Measurements from ENCODE around the gene GPR156. TPM values are rescaled to one million over a fixed set of nuclear protein-coding genes. Genes with fewer than 3 reads are reported as not detected.

The GPR156 gene
- total and polyA plus RNA-seq, 2 of the 4 experiments (the other 2 are of a cell fraction): 0.09 to 0.18 TPM

GRCh38 chr3:120264963-120265362 lies 20.1 kb downstream of the GPR156 start:
- no peaks in the 10 kb centered on the region for H3K9me1 ChIP-seq (ENCODE audit: insufficient read depth, low read length)
- no peak overlapping the region for H3K56ac ChIP-seq (ENCODE audit: extremely low read depth, insufficient read depth, low read length)
- H3K4ac ChIP-seq (ENCODE audit: low read depth, low read length): no peak overlapping the region
- no peak overlapping the region for H4K5ac ChIP-seq (ENCODE audit: low read depth, low read length)
- H3K18ac ChIP-seq (ENCODE audit: low read depth, low read length): no peak overlapping the region
- no peaks in the 10 kb centered on the region for H4K20me1 ChIP-seq (ENCODE audit: insufficient read depth, low read length)
- H4K91ac ChIP-seq (ENCODE audit: insufficient read depth, low read depth, low read length): no peak overlapping the region
- H3K9ac ChIP-seq (ENCODE audit: low read depth, low read length): no peak overlapping the region
- H3K27me3 ChIP-seq (ENCODE audit: control insufficient read depth, insufficient read depth, low read length): peaks cover 13% of the 10 kb centered on the region
- ChIA-PET CTCF (no interaction called here), POLR2A (ENCODE audit: unreplicated experiment) (no interaction called here)
- no peaks in the 10 kb centered on the region for H3K36me3 ChIP-seq (ENCODE audit: control insufficient read depth, insufficient read depth, low read length)
- intact Hi-C loops (cut with micrococcal nuclease): no loop called here
- H3K9me3 ChIP-seq (ENCODE audit: control insufficient read depth, insufficient read depth, low read length): no peaks in the 10 kb centered on the region
- H3K4me2 ChIP-seq (ENCODE audit: low read depth, low read length): no peak overlapping the region
- no peak overlapping the region for H2BK120ac ChIP-seq (ENCODE audit: low read depth, low read length)
- no peak overlapping the region for H2AK5ac ChIP-seq (ENCODE audit: low read depth, low read length)
- TF ChIP-seq BHLHE40 (IDR thresholded peaks at IDR 0.05; ENCODE audit: low read depth, low read length): no peak
- no peak for TF ChIP-seq POLR2A (IDR thresholded peaks at IDR 0.05; ENCODE audit: low read depth, low read length)
- TF ChIP-seq RCOR1 (IDR thresholded peaks at IDR 0.05; ENCODE audit: insufficient replicate concordance, low read length): no peak
- TF ChIP-seq NFE2L2 (IDR thresholded peaks at IDR 0.05; ENCODE audit: low read depth, low read length): no peak
- TF ChIP-seq RFX5 (IDR thresholded peaks at IDR 0.05; ENCODE audit: low read depth, low read length): no peak
- no peak for TF ChIP-seq MAFK (IDR thresholded peaks at IDR 0.05; ENCODE audit: low read depth, low read length)
- TF ChIP-seq CHD1 (IDR thresholded peaks at IDR 0.05; ENCODE audit: low read depth, low read length): no peak
- H3K4me1 ChIP-seq (ENCODE audit: control insufficient read depth, insufficient read depth, low read length): no peaks in the 10 kb centered on the region
- no peaks in the 10 kb centered on the region for H3K79me1 ChIP-seq (ENCODE audit: low read depth in 1 of 2, low read length in 2 of 2)
- H3K4me3 ChIP-seq (ENCODE audit: insufficient read depth, low read depth, low read length): no peak overlapping the region
- no peak for ATAC-seq (ENCODE audit: low read depth)
- H2BK15ac ChIP-seq (ENCODE audit: low read depth, low read length): no peak overlapping the region
- no peak overlapping the region for H3K14ac ChIP-seq (replicated peaks; ENCODE audit: low read depth, low read length)
- H3K23ac ChIP-seq (ENCODE audit: low read depth, low read length): no peak overlapping the region
- no peak overlapping the region for H2BK5ac ChIP-seq (ENCODE audit: low read depth, low read length, poor library complexity, severe bottlenecking)
- H2AFZ ChIP-seq (replicated peaks; ENCODE audit: low read length, poor library complexity): no peak overlapping the region
- H4K8ac ChIP-seq (ENCODE audit: low read depth in 2 of 2, low read length in 2 of 2): no peak overlapping the region
- H3K27ac ChIP-seq (ENCODE audit: insufficient read depth, low read length): no peak overlapping the region
- no TSS peak for BruUV-seq (replicated peaks)
- in situ Hi-C loops (cut with MboI; ENCODE audit: low sequenced_read_pairs): no loop called here
- dilution Hi-C loops (cut with HindIII; ENCODE audit: low sequenced_read_pairs, unreplicated experiment): no loop called here
- no peak for DNase-seq
- no peak overlapping the region for H2BK20ac ChIP-seq (ENCODE audit: low read depth, low read length)
- no CpG with 5 or more reads among the region's 1 CpG for WGBS, 2 experiments (ENCODE audit: extremely low coverage in 2 of 2, insufficient read length in 1 of 2)
- H2AK9ac ChIP-seq (replicated peaks; ENCODE audit: low read depth, low read length, poor library complexity): no peak overlapping the region
